Uterus (tissue), 4 donors: Measurements from ENCODE around the gene GPR149. TPM values are rescaled to one million over a fixed set of nuclear protein-coding genes. Genes with fewer than 3 reads are reported as not detected.
A peak's percentile ranks its signal among the peaks of the same experiment; 100 is the strongest.

Source experiments
- DNase-seq, 2 donors: peaks; one replicate each; pipeline ENCODE4 v3.0.0-alpha.2; 2019 to 2020
- H3K27ac ChIP-seq, 2 donors: fragments of 200-600 bp; sonication (generic); 1 replicate in 1 of 2; 2 replicates in 1 of 2; pipeline ENCODE4 v1.5.1; 2016 to 2018
- H3K27me3 ChIP-seq, 2 donors: fragments of 200-600 bp; sonication (generic); one replicate each; pipeline ENCODE4 v1.5.1; 2018 to 2019; ENCODE audit warnings: control low read depth in 1 of 2
- H3K36me3 ChIP-seq, 2 donors: fragments of 200-600 bp; sonication (generic); one replicate each; pipeline ENCODE4 v1.5.1; 2019; ENCODE audit warnings: control low read depth in 1 of 2
- H3K4me1 ChIP-seq, 2 donors: fragments of 200-600 bp; sonication (generic); one replicate each; pipeline ENCODE4 v1.5.1; 2018 to 2019; ENCODE audit warnings: control low read depth in 1 of 2
- H3K4me3 ChIP-seq, 2 donors: fragments of 200-600 bp; sonication (generic); 1 replicate in 1 of 2; 2 replicates in 1 of 2; pipeline ENCODE4 v1.5.1; 2018 to 2019; ENCODE audit warnings: mild to moderate bottlenecking in 1 of 2
- H3K9me3 ChIP-seq, 2 donors: fragments of 200-600 bp; sonication (generic); one replicate each; pipeline ENCODE4 v1.5.1; 2019; ENCODE audit warnings: control low read depth in 1 of 2
- CTCF ChIP-seq, 4 experiments: fragments of 200-600 bp in 2 of 4; fragments of 450-650 bp in 2 of 4; sonication (generic) in 2 of 4; IDR thresholded peaks; one replicate each; pipeline ENCODE4 v1.5.1; 2016 to 2019; ENCODE audit warnings: antibody characterized with exemption in 4 of 4, mild to moderate bottlenecking in 2 of 4, moderate library complexity in 1 of 4
- POLR2A ChIP-seq, 2 donors: fragments of 450-650 bp; IDR thresholded peaks; one replicate each; pipeline ENCODE4 v1.6.1; 2016; ENCODE audit warnings: antibody characterized with exemption in 2 of 2, mild to moderate bottlenecking in 1 of 2, moderate library complexity in 1 of 2
- intact Hi-C: fragments of 100-400 bp; cut with DNase I; formaldehyde crosslinking; loops from one replicate; pipeline ENCODE4 v1.15.1; 2023; ENCODE audit warnings: low total_unique reads
- total RNA-seq, 4 donors: library from RNA; depleted of rRNA in 3 of 4; stranded (reverse); fragments of >200 nt in 3 of 4; gene quantifications; one replicate each; pipeline versions ENCODE4 v1.1.0 to v1.2.4, GENCODE V29; 2014 to 2023
- donor health status: DM: yes; HTN: yes; CAD: no.

GPR149 gene
- total RNA-seq, 4 donors from 2014 or later, result not detected

DNA sequence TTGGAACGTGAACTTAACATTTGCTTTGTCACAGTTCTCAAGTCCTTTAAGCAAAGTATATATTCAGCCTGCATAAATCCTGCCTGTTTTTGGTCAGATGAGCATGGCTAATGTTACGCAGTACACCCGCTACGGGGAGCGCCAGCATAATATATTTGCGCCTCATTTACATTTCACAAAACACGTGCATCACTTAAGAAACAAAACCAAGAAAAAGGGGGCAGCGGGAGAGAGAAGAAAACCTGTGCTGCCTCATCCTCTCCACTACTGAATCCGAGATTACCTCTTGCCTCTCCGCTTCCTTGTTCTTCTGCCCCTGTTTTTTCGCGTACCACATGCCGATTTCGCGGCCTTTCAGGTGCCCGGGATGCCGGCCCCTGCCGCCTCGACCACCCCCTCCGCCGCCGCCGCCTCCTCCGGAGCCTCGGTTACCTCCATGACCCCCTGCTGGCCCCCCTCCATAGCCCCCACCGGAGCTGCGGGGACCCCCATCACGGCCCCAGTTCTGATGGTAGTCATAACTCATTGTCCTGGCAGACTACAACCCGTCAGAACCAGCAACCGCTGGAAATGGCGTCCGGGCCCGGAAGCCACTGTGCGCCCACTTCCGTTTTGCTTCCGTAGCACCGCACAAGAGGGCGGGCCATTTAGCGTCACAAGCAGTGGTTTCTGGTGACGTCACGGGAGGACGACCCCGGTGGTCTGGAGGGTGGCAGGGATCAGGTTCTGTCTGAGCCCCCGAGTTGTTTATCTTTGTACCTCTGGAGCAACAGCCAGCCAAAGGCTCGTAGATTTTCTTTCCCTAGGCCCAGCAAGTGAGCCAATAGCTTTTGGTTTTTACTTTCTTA is 105.9 kb downstream of the GPR149 start, which contains the start of gene DHX36:
TSS of gene DHX36 (minus strand) at position 597 of the 848 bp plus-strand sequence. CDS start at position 526, 71 bp downstream.
- peak within 1 kb of the TSS; percentile 89 to 92 for H3K27ac ChIP-seq
- DNase-seq, result peak; percentile 90
- no peaks in the 10 kb centered on the region for H3K9me3 ChIP-seq
- peak within 1 kb of the TSS; percentile 86 to 89 for H3K4me3 ChIP-seq
- intact Hi-C loops, result no loop called here
- H3K36me3 ChIP-seq, result no peaks in the 10 kb centered on the region
- peaks cover 6 to 12% of the 10 kb centered on the region in 2 donors for H3K4me1 ChIP-seq
- TF ChIP-seq CTCF (IDR thresholded peaks at IDR 0.05) (no peak), POLR2A (IDR thresholded peaks at IDR 0.05) (peak in 1 of 2 donors; percentile 56)
- H3K27me3 ChIP-seq, result no peaks in the 10 kb centered on the region

DNA sequence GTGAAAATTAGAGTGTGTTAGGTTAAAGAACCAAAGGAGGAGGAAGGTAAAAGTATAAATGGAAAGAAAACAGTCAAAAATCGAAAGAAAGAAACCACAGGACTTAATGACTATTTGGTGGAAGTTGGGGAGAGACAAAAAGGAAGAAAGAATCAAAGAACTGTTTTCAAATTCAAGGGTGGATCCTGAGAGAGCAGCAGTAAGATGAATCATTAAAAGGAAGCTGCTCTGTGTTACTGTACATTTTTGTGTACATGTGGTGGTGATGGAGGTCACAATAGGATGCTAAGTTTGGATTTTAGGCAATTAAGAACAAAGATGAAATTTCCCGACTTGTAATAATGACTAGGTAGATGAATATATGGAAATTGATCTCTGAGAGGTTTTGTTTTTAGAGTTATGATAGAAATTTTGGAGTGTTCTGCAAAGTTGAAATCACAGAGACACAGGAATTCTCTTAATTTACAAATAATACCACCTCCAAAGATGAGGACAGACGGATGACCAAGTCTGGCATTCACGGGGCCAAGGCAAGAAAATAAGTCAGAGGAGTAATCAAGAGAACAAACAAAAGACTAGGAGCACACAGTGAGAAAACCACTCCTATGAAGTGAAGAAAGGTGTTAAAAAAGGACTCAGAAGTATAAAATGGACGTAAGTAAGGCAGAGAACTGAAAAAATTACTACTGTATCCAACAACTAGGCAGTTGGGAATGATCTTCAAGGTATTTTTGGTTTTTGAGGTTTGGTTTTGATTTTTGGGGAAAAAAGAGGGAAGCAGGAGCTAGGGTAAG is 112.8 kb downstream of the GPR149 start:
- intact Hi-C loops, result no loop called here
- Histone ChIP-seq H3K27ac (no peak overlapping the region), H3K27me3 (no peaks in the 10 kb centered on the region), H3K9me3 (no peaks in the 10 kb centered on the region), H3K4me3 (no peak overlapping the region), H3K4me1 (peaks cover 0 to 6% of the 10 kb centered on the region in 2 donors), H3K36me3 (no peaks in the 10 kb centered on the region)
- no peak for TF ChIP-seq POLR2A (IDR thresholded peaks at IDR 0.05)
- TF ChIP-seq CTCF (IDR thresholded peaks at IDR 0.05), result no peak
- DNase-seq, result no peak

DNA sequence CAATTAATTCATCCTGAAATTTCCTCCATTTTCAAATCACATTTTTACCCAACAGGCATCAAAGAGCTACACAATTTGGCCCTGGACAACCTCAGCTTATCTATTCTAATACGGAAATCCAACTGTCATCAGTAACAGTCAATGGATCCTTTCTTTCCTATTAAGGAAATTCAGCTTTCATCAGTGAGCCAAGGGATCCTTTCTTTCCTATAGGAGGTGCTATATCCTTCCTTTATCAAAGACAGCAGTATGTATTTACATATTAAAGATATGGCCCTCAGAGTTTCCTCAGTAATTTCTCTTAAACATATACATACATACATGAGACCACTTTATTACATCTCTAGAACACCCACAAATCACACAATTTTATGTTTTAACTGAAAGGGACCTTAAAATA is 115.8 kb downstream of the GPR149 start:
- TF ChIP-seq POLR2A (IDR thresholded peaks at IDR 0.05), result no peak
- no peak for TF ChIP-seq CTCF (IDR thresholded peaks at IDR 0.05)
- intact Hi-C loops, result no loop called here

GRCh38 chr3:154310840-154311239 is 119.2 kb downstream of the GPR149 start:
- DNase-seq, result no peak
- Histone ChIP-seq H3K27me3 (no peaks in the 10 kb centered on the region), H3K4me1 (no peaks in the 10 kb centered on the region), H3K4me3 (no peak overlapping the region), H3K36me3 (no peaks in the 10 kb centered on the region), H3K9me3 (no peaks in the 10 kb centered on the region), H3K27ac (no peak overlapping the region)
- TF ChIP-seq CTCF (IDR thresholded peaks at IDR 0.05), result no peak
- TF ChIP-seq POLR2A (IDR thresholded peaks at IDR 0.05), result no peak
- intact Hi-C loops, result no loop called here

More for the DNA sequence above, 115.8 kb downstream of the GPR149 start:
- Histone ChIP-seq H3K4me1 (no peaks in the 10 kb centered on the region), H3K4me3 (no peak overlapping the region), H3K36me3 (no peaks in the 10 kb centered on the region), H3K27ac (no peak overlapping the region), H3K27me3 (no peaks in the 10 kb centered on the region), H3K9me3 (no peaks in the 10 kb centered on the region)
- no peak for DNase-seq

DNA sequence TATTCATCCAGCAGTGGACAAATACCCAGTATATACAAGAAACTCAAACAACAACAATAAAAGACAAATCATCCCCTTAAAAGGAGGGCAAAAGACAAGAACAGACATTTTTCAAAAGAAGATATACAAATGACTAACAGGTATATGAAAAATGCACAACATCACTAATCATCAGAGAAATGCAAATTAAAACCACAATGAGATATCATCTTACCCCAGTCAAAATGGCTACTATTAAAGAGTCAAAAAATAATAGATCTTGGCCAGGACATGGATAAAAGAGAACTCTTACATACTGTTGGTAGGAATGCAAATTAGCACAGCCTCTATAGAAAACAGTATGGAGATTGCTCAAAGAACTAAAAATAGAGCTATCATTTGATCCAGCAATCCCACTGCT is 122.6 kb downstream of the GPR149 start:
- no peaks in the 10 kb centered on the region for H3K27me3 ChIP-seq
- no peak for DNase-seq
- no peaks in the 10 kb centered on the region for H3K36me3 ChIP-seq
- intact Hi-C loops, result no loop called here
- H3K4me3 ChIP-seq, result no peak overlapping the region
- no peak overlapping the region for H3K27ac ChIP-seq
- H3K4me1 ChIP-seq, result no peaks in the 10 kb centered on the region
- no peak for TF ChIP-seq POLR2A (IDR thresholded peaks at IDR 0.05)
- no peaks in the 10 kb centered on the region for H3K9me3 ChIP-seq
